Measurements from ENCODE around the gene SHISA2. TPM values are rescaled to one million over a fixed set of nuclear protein-coding genes. Genes with fewer than 3 reads are reported as not detected.

SHISA2 gene
- total and polyA plus RNA-seq, 2 donors (not counting 1 experiment from before 2014, with no cell fraction given) = under 0.01 to 0.02 TPM

DNA sequence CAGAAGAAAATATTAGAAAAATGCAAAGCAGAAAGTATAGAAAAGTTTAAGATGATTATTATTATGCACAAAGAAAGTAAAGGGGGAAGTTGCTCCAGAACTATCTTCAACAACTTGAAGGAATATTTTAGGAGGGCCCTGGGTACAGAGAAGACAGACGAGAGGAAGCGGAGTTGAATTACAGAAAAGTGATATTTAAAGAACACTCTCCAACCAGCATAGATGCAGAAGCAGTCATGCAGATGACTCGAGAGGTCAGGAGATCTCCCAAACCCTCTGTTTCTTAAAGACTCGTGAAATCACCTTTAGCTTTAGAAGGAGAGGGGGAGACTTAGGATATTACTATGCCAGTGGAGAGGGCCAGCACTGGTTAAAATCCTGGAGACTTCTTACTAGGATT is 8.5 kb upstream of the SHISA2 start:
- no peaks in the 10 kb centered on the region for H3K9me3 ChIP-seq (ENCODE audit: control insufficient read depth, insufficient read depth, low read depth, low read length)
- no peaks in the 10 kb centered on the region for H3K27me3 ChIP-seq (ENCODE audit: control insufficient read depth, insufficient read depth, low read length)
- H3K79me2 ChIP-seq (ENCODE audit: control insufficient read depth, insufficient read depth, low read length) = no peaks in the 10 kb centered on the region
- H3K9ac ChIP-seq (ENCODE audit: insufficient read depth, low read length) = no peak overlapping the region
- no peak overlapping the region for H3K4me3 ChIP-seq (replicated peaks in 1 of 4; ENCODE audit: control extremely low read depth in 1 of 4, insufficient read depth in 1 of 4, low read depth in 3 of 4, low read length in 4 of 4)
- no peak for DNase-seq (ENCODE audit: low read depth in 2 of 2)
- no peak for TF ChIP-seq EZH2 (IDR thresholded peaks at IDR 0.05; ENCODE audit: low read length, missing control alignments)
- TF ChIP-seq, protein P1, sequence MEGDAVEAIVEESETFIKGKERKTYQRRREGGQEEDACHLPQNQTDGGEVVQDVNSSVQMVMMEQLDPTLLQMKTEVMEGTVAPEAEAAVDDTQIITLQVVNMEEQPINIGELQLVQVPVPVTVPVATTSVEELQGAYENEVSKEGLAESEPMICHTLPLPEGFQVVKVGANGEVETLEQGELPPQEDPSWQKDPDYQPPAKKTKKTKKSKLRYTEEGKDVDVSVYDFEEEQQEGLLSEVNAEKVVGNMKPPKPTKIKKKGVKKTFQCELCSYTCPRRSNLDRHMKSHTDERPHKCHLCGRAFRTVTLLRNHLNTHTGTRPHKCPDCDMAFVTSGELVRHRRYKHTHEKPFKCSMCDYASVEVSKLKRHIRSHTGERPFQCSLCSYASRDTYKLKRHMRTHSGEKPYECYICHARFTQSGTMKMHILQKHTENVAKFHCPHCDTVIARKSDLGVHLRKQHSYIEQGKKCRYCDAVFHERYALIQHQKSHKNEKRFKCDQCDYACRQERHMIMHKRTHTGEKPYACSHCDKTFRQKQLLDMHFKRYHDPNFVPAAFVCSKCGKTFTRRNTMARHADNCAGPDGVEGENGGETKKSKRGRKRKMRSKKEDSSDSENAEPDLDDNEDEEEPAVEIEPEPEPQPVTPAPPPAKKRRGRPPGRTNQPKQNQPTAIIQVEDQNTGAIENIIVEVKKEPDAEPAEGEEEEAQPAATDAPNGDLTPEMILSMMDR (conservative IDR thresholded peaks at IDR 0.05 in 1 of 2, IDR thresholded peaks at IDR 0.05 in 1 of 2; ENCODE audit: low read depth in 1 of 2, low read length in 2 of 2) = no peak
- H2AFZ ChIP-seq (ENCODE audit: low read length) = no peak overlapping the region
- H4K20me1 ChIP-seq (ENCODE audit: control insufficient read depth, extremely low read depth, insufficient read depth, low read length) = no peaks in the 10 kb centered on the region
- H3K4me1 ChIP-seq (ENCODE audit: control insufficient read depth, extremely low read depth, insufficient read depth, low read length) = no peaks in the 10 kb centered on the region
- H3K36me3 ChIP-seq (ENCODE audit: control insufficient read depth, insufficient read depth, low read length) = no peaks in the 10 kb centered on the region
- no peak overlapping the region for H3K4me2 ChIP-seq (ENCODE audit: extremely low read depth, insufficient read depth, low read length)
- no peak overlapping the region for H3K27ac ChIP-seq (ENCODE audit: insufficient read depth, low read length)

DNA sequence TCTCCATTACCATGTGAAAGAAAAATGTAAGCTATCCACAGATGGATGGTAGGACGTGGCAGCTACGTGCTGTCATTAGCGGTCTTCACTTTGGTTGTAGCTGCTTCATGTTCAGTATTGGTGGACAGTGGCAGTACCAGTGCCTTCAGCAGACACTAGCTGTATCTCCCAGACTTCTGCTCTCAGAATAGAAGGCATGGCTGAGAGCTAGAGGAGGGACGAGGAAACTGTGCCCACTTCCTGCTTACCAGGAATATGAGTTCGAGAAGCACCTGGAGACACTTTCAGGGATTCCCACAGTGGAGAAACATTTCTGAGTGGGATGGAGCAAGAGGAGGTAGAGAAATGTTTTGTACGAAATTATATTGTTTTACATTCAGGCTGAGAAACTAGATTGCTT is 6.9 kb upstream of the SHISA2 start:
- Histone ChIP-seq H3K9ac (ENCODE audit: insufficient read depth, low read length) (no peak overlapping the region), H3K27ac (ENCODE audit: insufficient read depth, low read length) (no peak overlapping the region), H3K27me3 (ENCODE audit: control insufficient read depth, insufficient read depth, low read length) (no peaks in the 10 kb centered on the region), H3K36me3 (ENCODE audit: control insufficient read depth, insufficient read depth, low read length) (no peaks in the 10 kb centered on the region), H2AFZ (ENCODE audit: low read length) (no peak overlapping the region), H3K79me2 (ENCODE audit: control insufficient read depth, insufficient read depth, low read length) (no peaks in the 10 kb centered on the region), H4K20me1 (ENCODE audit: control insufficient read depth, extremely low read depth, insufficient read depth, low read length) (no peaks in the 10 kb centered on the region), H3K9me3 (ENCODE audit: control insufficient read depth, insufficient read depth, low read depth, low read length) (no peaks in the 10 kb centered on the region), H3K4me2 (ENCODE audit: extremely low read depth, insufficient read depth, low read length) (no peak overlapping the region), H3K4me3 (replicated peaks in 1 of 4; ENCODE audit: control extremely low read depth in 1 of 4, insufficient read depth in 1 of 4, low read depth in 3 of 4, low read length in 4 of 4) (no peak overlapping the region), H3K4me1 (ENCODE audit: control insufficient read depth, extremely low read depth, insufficient read depth, low read length) (no peaks in the 10 kb centered on the region)
- TF ChIP-seq EZH2 (IDR thresholded peaks at IDR 0.05; ENCODE audit: low read length, missing control alignments) = no peak
- TF ChIP-seq, protein P1 (conservative IDR thresholded peaks at IDR 0.05 in 1 of 2, IDR thresholded peaks at IDR 0.05 in 1 of 2; ENCODE audit: low read depth in 1 of 2, low read length in 2 of 2) = no peak
- no peak for DNase-seq (ENCODE audit: low read depth in 2 of 2)

DNA sequence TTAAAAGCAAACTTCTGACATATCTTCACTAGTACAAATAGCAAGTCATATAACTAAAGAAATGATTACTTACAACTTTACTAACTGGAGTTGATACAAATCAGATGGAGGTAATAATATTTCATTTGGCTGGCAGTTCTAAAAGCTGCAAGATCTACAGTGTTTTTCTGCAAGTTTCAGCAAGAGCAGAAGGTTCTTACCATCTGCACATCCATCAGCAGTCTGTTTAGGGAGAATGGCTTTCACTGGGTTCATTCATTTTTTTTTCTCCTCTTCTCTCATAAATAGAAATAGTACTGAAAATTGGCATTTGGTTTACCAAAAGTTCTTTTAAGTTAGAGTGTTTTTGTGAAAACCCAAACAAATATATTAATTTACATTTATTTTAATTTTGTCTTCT is 3.1 kb upstream of the SHISA2 start:
- Histone ChIP-seq H3K27me3 (ENCODE audit: control insufficient read depth, insufficient read depth, low read length) (peaks cover 24% of the 10 kb centered on the region), H3K9me3 (ENCODE audit: control insufficient read depth, insufficient read depth, low read depth, low read length) (no peaks in the 10 kb centered on the region), H3K36me3 (ENCODE audit: control insufficient read depth, insufficient read depth, low read length) (no peaks in the 10 kb centered on the region), H4K20me1 (ENCODE audit: control insufficient read depth, extremely low read depth, insufficient read depth, low read length) (no peaks in the 10 kb centered on the region), H3K4me3 (replicated peaks in 1 of 4; ENCODE audit: control extremely low read depth in 1 of 4, insufficient read depth in 1 of 4, low read depth in 3 of 4, low read length in 4 of 4) (no peak overlapping the region), H3K79me2 (ENCODE audit: control insufficient read depth, insufficient read depth, low read length) (no peaks in the 10 kb centered on the region), H3K4me2 (ENCODE audit: extremely low read depth, insufficient read depth, low read length) (no peak overlapping the region), H3K4me1 (ENCODE audit: control insufficient read depth, extremely low read depth, insufficient read depth, low read length) (no peaks in the 10 kb centered on the region), H2AFZ (ENCODE audit: low read length) (no peak overlapping the region), H3K27ac (ENCODE audit: insufficient read depth, low read length) (no peak overlapping the region), H3K9ac (ENCODE audit: insufficient read depth, low read length) (no peak overlapping the region)
- DNase-seq (ENCODE audit: low read depth in 2 of 2) = no peak
- TF ChIP-seq, protein P1 (conservative IDR thresholded peaks at IDR 0.05 in 1 of 2, IDR thresholded peaks at IDR 0.05 in 1 of 2; ENCODE audit: low read depth in 1 of 2, low read length in 2 of 2) = no peak
- TF ChIP-seq EZH2 (IDR thresholded peaks at IDR 0.05; ENCODE audit: low read length, missing control alignments) = no peak
